NCI-H2081 (cell line): ENCODE measurements around the gene MBP.

Source experiments
- DNase-seq, 2 experiments: peaks; one replicate each; lab custom pipeline; 2025; lab: John Stamatoyannopoulos, UW

Gene MBP

DNA sequence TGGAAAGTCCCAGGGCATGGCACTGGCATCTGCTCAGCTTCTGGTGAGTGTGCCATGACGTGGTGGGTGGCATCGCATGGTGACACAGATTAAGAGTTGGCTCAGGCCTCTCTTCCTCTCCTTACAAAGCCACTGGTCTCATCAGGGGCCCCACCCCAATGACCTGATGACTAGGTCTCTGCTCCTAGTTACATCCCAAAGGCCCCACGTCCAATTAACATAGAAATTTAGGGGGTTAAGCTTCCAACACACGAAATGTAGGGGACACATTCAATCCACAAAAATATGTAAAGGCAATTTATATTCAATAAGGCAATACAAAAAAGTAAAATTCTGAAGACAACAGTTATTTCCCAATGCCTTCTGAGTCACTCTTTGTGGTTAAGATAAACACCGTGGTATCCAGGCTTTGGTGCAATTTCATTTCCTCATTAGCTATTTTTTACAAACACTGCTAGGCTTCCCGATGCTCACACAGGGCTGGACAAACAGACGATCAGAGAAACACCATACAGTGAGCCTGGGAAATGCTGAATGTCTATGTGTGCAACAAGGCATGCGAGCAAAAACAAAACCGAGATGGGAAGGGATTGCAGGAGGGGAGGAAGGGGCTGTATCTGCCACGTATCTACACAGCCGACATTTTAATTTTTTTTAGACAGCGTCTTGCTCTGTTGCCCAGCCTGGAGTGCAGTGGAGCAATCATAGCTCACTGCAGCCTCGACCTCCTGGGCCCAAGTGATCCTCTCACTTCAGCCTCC lies 67.2 kb downstream of the MBP start:
- DNase-seq: no peak

GRCh38 chr18:77063260-77063659 lies 69.3 kb downstream of the MBP start:
- DNase-seq: no peak

DNA sequence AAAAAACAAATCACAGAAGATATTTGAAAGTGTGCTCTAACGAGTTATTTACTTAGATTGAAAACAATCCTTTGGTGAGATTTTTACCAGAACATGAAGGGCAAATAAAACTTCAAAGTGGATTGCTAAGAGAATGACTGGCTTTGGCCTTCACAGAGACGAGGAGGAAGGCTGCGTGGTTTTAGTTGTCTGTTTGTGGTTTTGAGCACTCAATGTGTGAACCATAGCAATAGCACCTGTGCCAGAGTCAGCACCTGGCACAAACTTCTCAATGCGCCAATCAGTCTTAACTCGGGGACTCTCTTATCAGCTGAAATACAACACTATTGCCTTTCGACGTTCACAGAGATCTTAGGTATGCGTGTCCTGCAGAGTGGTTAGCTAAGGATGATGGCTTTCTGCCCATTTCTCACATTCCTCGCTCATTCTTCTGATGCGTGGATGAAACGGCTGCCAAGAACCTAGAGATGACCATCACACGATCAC lies 70.0 kb downstream of the MBP start:
- DNase-seq: no peak

DNA sequence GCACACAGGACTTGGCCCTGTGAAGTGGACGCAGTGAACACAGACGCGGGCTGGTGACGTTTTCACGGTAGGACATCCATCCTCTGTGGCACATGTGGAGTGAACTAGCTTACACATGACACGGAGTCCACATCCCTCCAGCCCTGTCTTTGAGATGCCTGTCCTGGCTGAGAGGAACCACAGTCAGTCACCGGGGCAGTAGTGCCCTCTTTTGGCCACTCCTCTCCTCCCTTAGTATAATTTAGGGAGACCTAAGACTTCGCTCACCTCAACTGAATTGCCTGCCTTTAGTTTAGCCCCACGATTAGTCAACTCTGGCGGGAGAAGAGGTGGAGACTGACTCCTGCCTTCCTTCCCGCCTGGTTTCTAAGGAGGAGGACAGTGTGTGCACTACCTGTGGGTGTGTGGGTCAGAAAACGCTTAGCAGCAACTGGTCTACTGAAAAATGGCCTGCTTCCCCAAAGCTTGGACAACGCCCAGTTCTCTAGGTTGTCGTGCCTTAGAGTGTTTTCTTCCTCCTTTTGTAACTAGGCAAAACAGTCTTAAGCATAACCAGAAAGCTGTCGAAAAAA lies 70.6 kb downstream of the MBP start:
- DNase-seq: no peak

- DNase-seq: no peak
Observed at GRCh38 chr18:77061281-77061945, 71.2 kb downstream of the MBP start.

GRCh38 chr18:77060151-77060550 lies 72.4 kb downstream of the MBP start:
- no peak for DNase-seq

DNA sequence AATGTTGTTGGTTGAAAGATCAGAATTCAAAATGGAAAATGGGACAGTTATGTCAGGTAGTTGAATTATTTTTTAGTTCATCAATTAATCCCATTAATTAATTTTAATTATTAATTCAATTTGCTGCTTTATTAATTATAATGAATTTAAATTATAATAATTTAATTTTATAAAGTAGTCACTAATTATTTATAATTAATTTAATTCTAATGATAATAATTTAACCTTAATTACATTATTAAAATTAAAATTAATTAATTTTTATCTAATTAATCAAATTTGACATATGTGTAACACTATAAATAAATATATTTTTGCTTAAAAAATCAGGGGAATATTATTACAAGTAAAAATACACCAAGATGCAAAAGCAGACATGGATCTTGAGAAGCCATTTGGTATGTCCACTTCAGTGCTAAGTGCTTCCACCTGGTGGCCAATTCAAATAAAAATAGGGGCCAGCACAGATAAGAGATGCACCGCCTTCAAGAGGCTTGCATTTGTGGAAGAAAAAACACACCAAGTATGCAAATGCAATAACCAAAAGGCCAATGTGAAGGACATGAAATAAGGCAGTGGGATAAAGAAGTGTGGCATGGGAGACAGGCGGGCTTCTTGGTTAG lies 73.2 kb downstream of the MBP start:
- DNase-seq: peak; percentile 36 to 47

- no peak for DNase-seq
Observed at GRCh38 chr18:77058290-77058835, 74.2 kb downstream of the MBP start.

DNA sequence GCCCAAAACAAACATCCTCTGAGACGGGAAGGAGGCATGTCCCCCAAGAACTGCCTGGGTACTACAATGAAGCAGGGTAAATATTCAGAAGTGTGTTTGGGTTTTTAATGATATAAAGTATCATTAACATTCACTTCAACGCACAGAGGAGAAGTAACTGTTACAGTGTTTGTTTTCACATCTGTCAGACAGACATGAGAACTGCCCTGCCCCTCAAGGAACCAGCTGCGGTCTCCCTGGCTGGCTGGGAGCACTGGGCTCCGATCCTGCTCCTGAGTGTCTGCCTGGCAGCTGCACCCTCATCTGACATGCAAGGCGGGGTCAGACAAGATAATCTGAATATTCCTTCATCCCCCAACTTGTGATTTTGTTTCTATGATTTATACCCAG lies 75.6 kb downstream of the MBP start:
- no peak for DNase-seq

- no peak for DNase-seq
Observed at GRCh38 chr18:77056344-77057005, 76.1 kb downstream of the MBP start.

DNA sequence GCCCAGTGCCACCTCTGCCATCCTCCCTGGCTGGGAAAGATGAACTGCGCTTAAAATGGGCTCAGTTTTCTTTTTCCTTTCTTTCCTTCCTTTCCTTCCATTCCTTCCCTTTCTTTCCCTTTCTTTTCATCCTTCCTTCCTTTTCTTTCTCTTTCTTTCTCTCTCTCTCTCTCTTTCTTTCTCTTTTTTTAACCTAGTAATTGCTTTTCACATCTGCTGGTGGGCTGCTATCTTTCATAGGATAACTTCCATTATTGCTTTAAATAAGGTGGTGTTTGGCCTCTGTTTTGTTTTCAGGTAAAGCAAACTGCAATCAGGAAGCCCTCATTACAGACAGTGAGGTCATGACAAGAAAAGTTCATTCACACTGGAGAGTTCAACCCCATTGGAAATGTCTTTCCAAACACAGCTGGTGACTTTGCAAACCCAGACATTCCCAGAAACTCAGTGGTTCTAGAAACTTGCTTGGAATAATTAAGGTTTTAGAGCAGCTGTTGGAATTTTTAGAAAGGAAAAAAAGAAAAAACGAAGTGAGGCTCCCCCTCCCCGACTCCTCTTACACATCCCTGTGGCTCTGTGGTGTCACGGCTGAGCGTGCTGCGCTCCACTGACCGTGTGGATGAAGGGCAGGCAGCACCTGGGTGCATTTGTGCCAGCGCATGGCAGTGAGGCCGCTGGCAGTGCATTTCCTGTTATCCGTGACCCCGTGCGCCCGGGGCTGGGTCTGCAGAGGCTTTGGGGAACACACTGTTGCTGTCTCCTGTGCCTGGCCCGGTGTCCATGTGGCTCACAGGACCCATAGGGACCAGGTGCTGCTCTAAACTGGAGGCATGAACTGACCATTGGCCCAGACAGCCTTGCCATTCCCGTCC lies 76.9 kb downstream of the MBP start:
- DNase-seq: no peak

- DNase-seq: no peak
Observed at GRCh38 chr18:77054606-77055428, 77.8 kb downstream of the MBP start.

GRCh38 chr18:77054288-77054605 lies 78.3 kb downstream of the MBP start:
- no peak for DNase-seq

GRCh38 chr18:77053616-77054287 lies 78.8 kb downstream of the MBP start:
- DNase-seq: no peak

DNA sequence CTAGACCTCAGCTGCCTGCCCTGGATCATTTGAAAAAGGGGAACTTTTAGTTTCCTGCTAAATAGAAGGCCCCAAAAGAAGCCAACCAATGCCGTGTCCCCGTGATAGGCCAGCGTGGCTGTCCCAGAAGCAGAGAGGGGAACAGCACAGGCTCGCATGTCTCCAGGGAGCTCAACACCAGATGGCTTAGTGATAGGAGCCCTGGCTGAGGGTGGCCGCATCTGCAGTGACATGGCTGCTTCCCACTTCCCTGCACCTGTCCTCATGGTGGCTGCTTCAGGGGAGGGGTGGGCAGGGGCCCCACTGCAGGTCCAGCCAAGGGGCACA lies 79.6 kb downstream of the MBP start:
- no peak for DNase-seq

- no peak for DNase-seq
Observed at GRCh38 chr18:77052297-77052982, 80.1 kb downstream of the MBP start.

DNA sequence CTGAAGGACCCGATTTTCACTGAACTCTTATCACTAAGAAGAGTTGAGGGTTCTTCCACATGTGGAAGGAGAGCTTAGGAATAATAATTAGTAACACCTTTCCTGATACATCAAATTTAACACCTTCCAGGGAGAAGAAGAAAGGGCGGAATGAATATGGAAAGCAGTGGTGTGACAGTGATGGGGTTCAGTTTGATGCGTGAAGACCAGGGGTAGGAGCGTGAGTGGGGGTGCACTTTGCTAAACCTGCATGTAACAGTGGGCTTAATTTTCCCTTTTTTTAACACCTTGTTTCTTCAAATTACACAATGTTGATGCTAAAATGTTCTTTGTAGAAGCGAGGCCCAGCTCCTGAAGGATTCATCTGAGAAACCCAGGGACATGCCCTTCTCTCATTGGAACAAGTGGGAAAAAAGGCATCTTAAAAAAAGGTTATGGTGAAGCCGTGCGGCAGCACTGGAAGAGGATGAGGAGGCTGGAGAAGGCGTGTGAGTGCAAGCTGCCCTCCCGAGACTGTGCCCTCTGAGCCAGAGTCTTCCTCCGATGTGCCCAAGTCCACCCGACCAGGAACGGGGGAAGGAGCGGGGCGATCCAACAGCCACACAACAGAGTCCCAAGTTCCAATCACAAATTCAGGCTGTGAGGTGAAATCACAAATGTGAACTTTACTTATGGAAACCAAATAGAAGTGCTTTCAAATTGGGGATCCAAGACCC lies 80.8 kb downstream of the MBP start:
- DNase-seq: no peak

DNA sequence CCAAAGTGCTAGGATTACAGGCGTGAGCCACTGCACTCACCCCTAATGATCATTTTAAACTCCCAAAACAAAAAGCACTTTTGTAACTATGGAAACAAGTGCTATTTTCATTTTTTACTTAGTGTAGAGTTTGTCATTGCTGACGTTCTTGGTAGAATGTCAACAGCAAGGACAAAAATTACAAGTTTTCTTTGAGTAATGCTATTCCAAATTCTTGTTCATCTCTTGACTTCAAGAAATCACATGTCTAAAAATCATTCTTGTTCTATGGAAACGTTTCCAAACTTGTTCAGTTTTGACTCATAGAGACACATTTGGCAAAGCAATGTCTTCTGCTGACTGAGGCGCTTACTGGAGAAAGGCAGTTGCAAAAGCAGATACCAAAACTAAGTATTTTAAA lies 82.6 kb downstream of the MBP start:
- DNase-seq: no peak
